Limb (tissue), 2 donors: Measurements from ENCODE around the gene OR5AU1.

Source experiments
- DNase-seq, 2 donors: peaks; one replicate each; pipeline ENCODE4 v3.0.0-alpha.2; 2016; ENCODE audit errors: extremely low spot score in 2 of 2

Gene OR5AU1

GRCh38 chr14:21155963-21156362, at the start of gene OR5AU1:
Gene OR5AU1, minus strand, starts transcription at chr14:21156063. Its CDS starts 191 bp downstream, at chr14:21155872.
- no peak for DNase-seq

- no peak for DNase-seq
Observed at GRCh38 chr14:21205026-21205677, 49.3 kb upstream of the OR5AU1 start.

- no peak for DNase-seq
Observed at GRCh38 chr14:21204167-21205025, 48.5 kb upstream of the OR5AU1 start.

GRCh38 chr14:21203470-21204166, 47.8 kb upstream of the OR5AU1 start:
- no peak for DNase-seq

- DNase-seq = no peak
Observed at GRCh38 chr14:21202463-21203358, 46.8 kb upstream of the OR5AU1 start.

- DNase-seq = no peak
Observed at GRCh38 chr14:21201732-21202462, 46.0 kb upstream of the OR5AU1 start.

GRCh38 chr14:21200752-21201461, 45.0 kb upstream of the OR5AU1 start:
- DNase-seq = no peak

GRCh38 chr14:21199611-21200560, 44.0 kb upstream of the OR5AU1 start:
- DNase-seq = no peak

- DNase-seq = no peak
Observed at GRCh38 chr14:21197418-21198205, 41.7 kb upstream of the OR5AU1 start.

GRCh38 chr14:21194597-21194996, 38.7 kb upstream of the OR5AU1 start:
- no peak for DNase-seq

GRCh38 chr14:21192875-21193535, 37.1 kb upstream of the OR5AU1 start:
- DNase-seq = no peak

GRCh38 chr14:21192447-21192822, 36.6 kb upstream of the OR5AU1 start:
- no peak for DNase-seq

- peak; percentile 25 to 69 for DNase-seq
Observed at GRCh38 chr14:21191809-21192446, 36.1 kb upstream of the OR5AU1 start.

GRCh38 chr14:21191261-21191808, 35.5 kb upstream of the OR5AU1 start:
- DNase-seq = no peak

- DNase-seq = no peak
Observed at GRCh38 chr14:21185491-21185890, 29.6 kb upstream of the OR5AU1 start.

GRCh38 chr14:21184254-21184653, 28.4 kb upstream of the OR5AU1 start:
- DNase-seq = no peak

GRCh38 chr14:21182166-21182565, 26.3 kb upstream of the OR5AU1 start:
- no peak for DNase-seq
